SH-SY5Y (cell line): Measurements from ENCODE around the gene GTSF1L.

Experiments
- GATA2 ChIP-seq: IDR thresholded peaks from 2 replicates; pipeline ENCODE4 v1.6.1; 2011; ENCODE audit warnings: mild to moderate bottlenecking, low read depth, low read length
- GATA3 ChIP-seq: IDR thresholded peaks from 2 replicates; pipeline ENCODE4 v1.6.1; 2011; ENCODE audit warnings: low read depth, mild to moderate bottlenecking, low read length, moderate library complexity

GRCh38 chr20:43723186-43723585, 3.6 kb downstream of the GTSF1L start:
- TF ChIP-seq GATA3 (no peak), GATA2 (no peak)
